Measurements from ENCODE around the gene EXOC4.

GRCh38 chr7:133203490-133203889 is 49.4 kb upstream of the EXOC4 start:
- TF ChIP-seq CTCF (IDR thresholded peaks at IDR 0.05), result no peak
- no peak for TF ChIP-seq POLR2A (IDR thresholded peaks at IDR 0.05)
- no peak for TF ChIP-seq POLR2AphosphoS5 (IDR thresholded peaks at IDR 0.05)
